Activated CD4-positive, alpha-beta T cell treated with anti-CD3 and anti-CD28 coated beads, Interleukin-2, Interleukin-6, amounts not matched to agents 100 ng/mL and 50 ng/mL, durations not matched to agents 16 hours and 8 hours (primary cell): ENCODE results near the gene IFI35.
A peak's percentile ranks its signal among the peaks of the same experiment; 100 is the strongest.
"Not testable (repeated sequence)": the region's sequence is repeated elsewhere in the genome, so short reads cannot be mapped to it uniquely, and the experiment has no call there.

Experiments used
- DNase-seq: peaks from one replicate; pipeline ENCODE4 v3.0.0-alpha.2; 2020

IFI35 gene

GRCh38 chr17:43006639-43007551 is at the start of gene IFI35:
Gene IFI35 (plus strand): TSS chr17:43006784. CDS start chr17:43006948, 164 bp downstream.
- DNase-seq: peak; percentile 91

DNA sequence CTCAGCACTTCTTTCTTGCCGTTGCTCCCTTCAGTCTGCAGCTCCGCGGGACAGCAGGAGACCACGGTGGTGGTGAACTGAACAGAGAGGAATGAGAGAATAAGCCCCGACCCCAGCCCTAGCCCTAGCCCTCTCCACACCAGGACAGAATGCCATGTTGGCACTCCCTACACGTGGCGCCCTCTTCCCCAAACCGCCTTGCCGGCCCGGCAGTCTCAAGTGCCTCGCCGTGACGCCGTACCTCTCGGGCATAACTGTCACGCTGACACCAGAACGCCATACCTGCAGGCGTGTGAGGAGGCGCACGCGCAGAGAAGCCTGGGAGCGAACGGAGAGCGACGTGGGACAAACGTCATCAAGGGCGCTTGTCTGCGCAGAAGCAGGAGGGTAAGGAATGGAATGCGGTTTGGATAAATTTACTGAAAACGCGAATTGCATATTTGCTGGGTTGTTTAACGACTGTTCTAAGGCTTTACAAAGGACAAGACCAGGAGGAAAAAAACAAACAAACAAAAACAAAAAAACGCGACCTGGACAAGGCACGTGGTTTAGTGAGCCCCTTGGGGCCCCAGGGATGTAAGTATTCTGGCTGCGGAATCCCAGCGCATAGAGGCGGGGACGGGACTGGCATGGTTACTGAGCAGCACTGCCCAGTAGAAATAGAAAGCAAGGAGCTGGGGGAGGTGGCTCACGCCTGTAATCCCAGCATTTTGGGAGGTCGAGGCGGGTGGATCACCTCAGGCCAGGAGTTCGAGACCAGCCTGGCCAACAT is 42.2 kb upstream of the IFI35 start, which contains the start of gene AARSD1:
TSS of gene AARSD1 (minus strand) at position 294 of the 772 bp plus-strand sequence. CDS start at position 280, 14 bp downstream.
- DNase-seq: peak; percentile 95

DNA sequence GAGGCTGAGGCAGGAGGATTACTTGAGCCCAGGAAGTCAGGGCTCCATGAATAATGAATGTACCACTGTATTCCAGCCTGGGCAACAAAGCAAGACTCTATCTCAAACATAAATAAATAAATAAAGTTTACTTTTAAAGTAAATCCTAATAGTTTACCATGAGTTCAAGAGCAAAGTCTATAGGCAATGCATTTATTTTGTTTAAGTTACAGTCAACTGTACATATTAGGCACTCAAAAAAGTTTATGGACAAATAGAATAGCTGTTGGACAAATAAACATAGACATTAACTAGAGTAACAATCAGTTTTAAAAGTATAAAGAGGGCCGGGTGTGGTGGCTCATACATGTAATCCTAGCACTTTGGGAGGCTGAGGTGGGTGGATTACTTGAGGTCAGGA is 38.7 kb upstream of the IFI35 start:
- DNase-seq: no peak

DNA sequence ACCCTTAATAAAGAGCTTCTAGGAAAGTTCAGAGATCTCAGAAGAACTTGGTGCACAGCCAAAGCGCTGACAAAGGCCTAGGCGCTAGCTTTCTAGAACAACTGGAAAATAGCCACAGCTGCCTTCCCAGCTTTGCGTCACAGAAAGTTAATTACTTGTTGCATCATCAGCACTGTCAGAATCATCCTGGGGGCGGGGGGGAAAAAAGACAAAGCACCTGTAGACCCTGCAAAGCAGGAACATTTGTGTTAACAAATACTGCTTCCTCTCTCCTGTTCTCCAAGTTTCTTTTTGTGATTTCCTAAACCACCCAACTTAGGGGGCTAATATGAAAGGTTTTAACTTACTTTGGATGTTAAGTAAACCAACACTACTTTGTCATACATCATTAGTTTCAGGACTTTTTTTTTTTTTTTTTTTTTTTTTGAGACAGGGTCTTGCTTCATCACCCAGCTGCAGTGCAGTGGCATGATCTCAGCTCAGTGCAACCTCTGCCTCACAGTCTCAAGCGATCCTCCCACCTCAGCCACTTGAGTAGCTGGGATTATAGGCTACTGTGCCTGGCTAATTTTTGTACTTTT is 37.5 kb upstream of the IFI35 start:
- no peak for DNase-seq

DNA sequence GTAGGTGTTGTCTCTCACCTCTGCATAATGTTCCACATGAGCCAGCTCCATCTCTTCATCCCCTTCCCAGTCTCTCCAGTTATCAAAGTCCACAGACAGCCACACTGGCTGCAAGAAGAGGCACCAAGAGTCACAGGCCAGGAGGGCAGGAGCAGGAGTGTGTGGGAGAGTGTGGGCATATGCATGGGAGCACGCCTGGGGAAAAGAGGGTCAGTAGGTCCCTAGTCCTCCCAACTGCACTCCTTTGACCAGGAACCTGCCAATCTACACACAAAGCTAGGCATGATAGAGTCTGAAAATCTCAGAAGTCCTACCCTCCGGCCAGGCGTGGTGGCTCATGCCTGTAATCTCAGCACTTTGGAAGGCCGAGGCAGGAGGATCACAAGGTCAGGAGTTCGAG is 35.0 kb upstream of the IFI35 start:
- DNase-seq: no peak

- DNase-seq: not testable (repeated sequence)
Observed at GRCh38 chr17:42973323-42973722, 33.3 kb upstream of the IFI35 start.

GRCh38 chr17:42975265-42975664 is 31.3 kb upstream of the IFI35 start:
- DNase-seq: no peak

- DNase-seq: not testable (repeated sequence)
Observed at GRCh38 chr17:42975701-42976100, 30.9 kb upstream of the IFI35 start.

- peak; percentile 36 for DNase-seq
Observed at GRCh38 chr17:42979511-42980273, 26.9 kb upstream of the IFI35 start, which contains the start of gene PTGES3L. Gene PTGES3L (minus strand): TSS chr17:42980080. CDS start chr17:42980053, 27 bp downstream.

- DNase-seq: peak; percentile 94
Observed at GRCh38 chr17:42980274-42980765, 26.3 kb upstream of the IFI35 start, which contains the start of gene RUNDC1. Gene RUNDC1 (plus strand): TSS chr17:42980565. CDS start chr17:42980577, 12 bp downstream.

DNA sequence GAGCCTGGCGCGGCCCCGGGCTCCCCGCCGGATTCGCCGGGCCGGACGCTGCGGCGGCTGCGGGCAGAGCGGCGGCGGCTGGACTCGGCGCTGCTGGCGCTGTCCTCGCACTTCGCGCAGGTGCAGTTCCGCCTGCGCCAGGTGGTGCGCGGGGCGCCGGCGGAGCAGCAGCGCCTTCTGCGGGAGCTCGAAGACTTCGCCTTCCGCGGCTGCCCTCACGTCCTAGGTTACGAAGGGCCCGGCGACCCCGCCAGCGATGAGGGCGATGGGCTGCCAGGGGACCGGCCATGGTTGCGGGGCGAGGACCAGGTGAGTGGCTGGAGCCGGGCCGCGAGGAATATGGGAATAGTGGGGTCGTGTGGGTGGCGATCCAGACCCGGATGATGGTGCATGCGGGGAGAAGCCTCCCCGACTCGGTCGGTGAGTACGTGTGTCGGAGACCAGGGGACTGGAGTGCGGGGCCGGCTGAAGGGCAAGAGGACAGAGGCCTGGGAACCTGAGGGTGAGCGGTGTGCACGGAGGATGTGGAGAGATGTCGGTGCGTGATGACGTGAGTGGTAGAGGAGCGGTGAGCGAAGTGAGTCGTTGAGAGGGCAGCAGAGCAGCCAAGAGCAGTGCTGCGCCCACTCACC is 25.7 kb upstream of the IFI35 start:
- DNase-seq: peak; percentile 78

- no peak for DNase-seq
Observed at GRCh38 chr17:42982266-42982665, 24.3 kb upstream of the IFI35 start.

GRCh38 chr17:42985225-42985624 is 21.4 kb upstream of the IFI35 start:
- no peak for DNase-seq

DNA sequence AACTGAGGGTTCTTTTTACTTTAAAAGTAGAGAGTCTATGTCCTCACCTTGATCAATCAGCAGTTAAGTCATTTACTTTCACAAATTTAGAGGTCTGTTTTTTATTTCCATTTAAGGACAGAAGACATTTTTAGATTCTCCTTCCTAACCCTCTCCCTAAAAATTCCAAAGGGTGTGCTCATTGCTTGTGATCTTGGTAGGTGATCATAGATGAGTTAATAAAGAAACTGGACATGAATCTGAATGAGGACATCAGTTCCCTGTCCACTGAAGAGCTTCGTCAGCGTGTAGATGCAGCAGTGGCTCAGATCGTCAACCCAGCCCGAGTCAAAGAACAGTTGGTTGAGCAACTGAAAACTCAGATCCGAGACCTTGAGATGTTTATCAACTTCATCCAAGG is 17.4 kb upstream of the IFI35 start:
- DNase-seq: no peak

DNA sequence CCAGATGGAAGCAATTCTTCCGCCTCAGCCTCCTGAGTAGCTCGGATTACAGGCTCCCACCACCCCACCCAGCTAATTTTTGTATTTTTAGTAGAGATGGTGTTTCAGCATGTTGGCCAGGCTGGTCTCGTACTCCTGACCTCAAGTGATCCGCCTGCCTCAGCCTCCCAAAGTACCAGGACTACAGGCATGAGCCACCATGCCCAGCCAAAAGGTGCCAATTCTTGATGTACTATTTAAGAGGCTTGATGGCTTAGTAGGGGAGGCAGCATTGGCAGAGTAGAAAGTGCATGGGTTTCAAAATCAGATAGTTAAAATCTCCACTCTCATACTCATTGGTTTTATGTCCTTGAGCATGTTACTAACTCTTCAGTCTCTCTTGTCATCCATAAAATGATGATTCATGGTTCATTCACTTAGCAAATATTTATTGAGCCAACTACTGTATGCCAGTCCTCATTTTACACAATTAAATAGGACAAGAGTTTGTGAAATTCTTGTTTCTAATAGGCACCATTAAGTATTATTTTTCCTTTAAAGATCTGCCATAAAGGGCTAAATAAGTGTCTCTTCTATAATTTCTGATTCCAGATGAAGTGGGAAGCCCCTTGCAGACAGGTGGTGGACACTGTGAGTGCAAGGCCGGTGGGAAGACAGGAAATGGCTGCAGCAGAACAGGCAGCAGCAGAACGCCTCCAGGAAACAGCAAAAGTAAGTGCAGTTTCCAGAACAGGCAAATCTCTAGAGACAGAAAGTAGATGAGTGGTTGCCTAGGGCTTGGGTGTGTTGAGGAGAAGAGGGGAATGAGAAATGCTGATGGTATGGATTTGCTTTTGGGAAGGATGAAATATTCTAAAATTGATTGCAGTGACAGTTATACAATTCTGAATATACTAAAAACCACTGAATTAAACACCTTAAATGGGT is 16.6 kb upstream of the IFI35 start:
- DNase-seq: no peak

GRCh38 chr17:42991471-42991870 is 15.1 kb upstream of the IFI35 start:
- DNase-seq: no peak

DNA sequence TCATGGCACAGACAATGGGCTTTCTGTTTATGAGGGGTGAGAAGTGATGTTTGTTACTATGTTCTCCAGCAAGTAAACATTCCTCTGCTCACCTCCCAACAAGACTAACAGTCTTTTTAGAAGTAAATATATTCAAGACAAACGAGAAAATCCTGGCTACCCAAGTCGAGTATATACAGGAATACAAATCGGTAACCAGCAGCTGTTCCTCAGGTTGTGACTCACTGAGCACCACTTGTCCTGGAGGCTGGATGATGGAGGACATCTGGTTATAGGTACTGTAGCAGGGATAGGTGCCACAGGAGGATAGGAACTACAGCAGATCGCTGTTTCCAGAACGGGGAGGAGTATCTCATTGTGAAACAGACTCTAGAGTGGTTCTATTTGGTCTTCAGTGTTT is 13.7 kb upstream of the IFI35 start:
- DNase-seq: no peak

DNA sequence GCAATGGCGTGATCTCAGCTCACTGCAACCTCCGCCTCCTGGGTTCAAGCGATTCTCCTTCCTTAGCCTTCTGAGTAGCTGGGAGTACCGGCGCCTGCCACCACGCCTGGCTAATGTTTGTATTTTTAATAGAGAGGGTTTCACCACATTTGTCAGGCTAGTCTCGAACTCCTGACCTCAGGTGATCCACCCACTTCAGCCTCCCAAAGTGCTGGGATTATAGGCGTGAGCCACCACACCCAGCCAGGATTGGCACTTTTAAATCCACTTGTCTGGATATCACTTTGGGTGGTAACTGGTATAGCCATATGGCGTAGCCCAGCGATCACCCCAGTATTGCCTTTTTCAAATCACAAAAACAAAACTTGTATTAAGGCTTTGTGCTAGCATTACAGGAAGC is 12.7 kb upstream of the IFI35 start:
- DNase-seq: not testable (repeated sequence)

DNA sequence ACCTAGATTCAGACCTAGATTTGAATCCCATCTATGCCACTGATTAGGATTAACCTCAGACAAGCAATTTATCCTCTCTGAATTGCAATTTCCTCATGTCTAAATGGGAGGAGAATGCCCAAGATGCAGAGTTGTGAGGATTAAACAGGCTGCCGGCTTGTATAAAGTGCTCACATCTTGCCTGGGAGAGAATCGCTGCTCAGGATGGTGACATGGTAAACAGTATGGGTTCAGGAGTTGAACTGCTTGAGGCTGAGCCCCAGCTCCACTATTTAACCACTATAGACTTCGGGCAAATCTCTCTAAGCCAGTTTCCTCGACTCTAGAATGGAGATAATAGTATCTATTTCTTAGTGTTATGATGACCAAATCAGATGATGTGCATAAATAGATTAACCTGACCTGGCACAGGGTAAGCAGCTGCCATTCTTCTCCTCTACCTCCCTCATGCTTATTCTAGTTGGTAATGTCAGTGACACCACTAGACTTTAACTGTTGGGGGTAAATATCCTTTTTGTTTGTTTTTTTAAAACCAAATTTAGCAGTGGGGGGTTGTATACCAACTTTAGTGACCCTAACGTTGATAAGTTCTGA is 9.1 kb upstream of the IFI35 start:
- DNase-seq: no peak
